Measurements from ENCODE around the gene DSC3.

DSC3 gene

DNA sequence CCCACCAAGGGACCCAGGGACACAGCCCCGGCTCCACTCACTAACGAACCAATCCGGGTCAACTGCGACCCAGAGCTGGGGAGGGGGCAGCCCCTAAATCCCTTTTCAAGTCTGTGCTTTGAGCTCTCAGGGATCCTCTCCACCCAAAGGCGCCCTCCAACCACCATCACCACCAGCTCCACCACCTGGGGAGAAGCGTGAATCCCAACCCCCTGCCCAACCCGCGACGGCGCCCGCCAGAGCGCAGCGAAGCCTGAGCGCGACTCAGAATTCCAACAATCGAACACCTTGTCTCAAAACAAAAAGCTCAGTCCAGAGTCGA lies 497 bp downstream of the DSC3 start (continued):
- TF ChIP-seq, protein P1, sequence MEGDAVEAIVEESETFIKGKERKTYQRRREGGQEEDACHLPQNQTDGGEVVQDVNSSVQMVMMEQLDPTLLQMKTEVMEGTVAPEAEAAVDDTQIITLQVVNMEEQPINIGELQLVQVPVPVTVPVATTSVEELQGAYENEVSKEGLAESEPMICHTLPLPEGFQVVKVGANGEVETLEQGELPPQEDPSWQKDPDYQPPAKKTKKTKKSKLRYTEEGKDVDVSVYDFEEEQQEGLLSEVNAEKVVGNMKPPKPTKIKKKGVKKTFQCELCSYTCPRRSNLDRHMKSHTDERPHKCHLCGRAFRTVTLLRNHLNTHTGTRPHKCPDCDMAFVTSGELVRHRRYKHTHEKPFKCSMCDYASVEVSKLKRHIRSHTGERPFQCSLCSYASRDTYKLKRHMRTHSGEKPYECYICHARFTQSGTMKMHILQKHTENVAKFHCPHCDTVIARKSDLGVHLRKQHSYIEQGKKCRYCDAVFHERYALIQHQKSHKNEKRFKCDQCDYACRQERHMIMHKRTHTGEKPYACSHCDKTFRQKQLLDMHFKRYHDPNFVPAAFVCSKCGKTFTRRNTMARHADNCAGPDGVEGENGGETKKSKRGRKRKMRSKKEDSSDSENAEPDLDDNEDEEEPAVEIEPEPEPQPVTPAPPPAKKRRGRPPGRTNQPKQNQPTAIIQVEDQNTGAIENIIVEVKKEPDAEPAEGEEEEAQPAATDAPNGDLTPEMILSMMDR (tag by site-specific recombination; IDR thresholded peaks at IDR 0.05) = peak; percentile 70; the same call in 1 of the 2 replicates
- TF ChIP-seq GLI2 (tag by site-specific recombination; IDR thresholded peaks at IDR 0.05; ENCODE audit: borderline replicate concordance, low read depth) (no peak), ZBTB48 (tag by site-specific recombination; IDR thresholded peaks at IDR 0.05) (peak; percentile 71), ZNF549 (tag by site-specific recombination; IDR thresholded peaks at IDR 0.05) (no peak)

DNA sequence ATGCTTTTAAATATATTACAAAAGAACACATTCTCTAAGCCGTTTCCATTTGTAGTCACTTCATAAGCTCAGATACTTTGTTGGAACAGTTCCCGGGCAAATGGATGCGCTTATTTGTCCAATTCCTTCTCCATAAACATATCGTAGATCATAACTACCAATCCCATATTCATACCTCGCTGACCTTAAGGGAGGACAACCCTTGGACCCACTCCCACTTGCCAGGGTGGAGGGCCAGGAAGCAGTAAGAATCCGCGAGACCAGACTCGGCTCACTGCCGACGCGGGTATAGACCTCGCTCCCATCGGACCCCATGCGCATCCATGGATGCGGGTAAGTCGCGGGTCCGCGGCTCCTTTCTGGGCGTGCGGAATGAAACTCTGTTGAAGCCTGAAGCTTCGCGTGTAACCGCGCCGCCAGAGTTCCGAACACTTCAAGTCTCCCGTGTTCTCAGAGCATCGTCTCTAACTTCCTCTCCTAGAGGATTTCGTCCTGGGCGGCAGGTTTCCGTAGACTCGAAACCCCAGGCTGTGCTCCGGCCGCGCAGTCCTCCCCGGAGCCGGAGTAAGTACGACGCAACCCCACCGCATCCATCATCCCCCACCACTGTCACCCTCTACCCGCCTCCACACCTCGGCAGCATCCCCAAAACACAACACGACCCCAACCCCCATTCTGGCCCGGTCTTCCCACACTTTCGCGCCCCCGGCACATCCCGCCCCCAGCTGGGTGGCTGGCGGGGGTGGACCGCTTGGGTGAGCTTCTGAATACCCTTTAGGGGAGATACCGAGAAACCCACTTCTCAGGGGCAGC lies 1.1 kb downstream of the DSC3 start:
- peak overlapping the region; percentile 79 for H3K4me3 ChIP-seq (ENCODE audit: low read depth, low read length)
- no peaks in the 10 kb centered on the region for H3K9me3 ChIP-seq (ENCODE audit: control insufficient read depth, insufficient read depth, low read depth, low read length)
- H3K27ac ChIP-seq (ENCODE audit: extremely low read depth, low read depth, low read length) = peak overlapping the region; percentile 94
- CTCF ChIA-PET = interaction anchor here (0.6 to 1.1 kb wide), 4 partner anchors 13 to 70 kb away, joined by 3 to 4 read pairs (median 4); no protein-coding TSS in a partner anchor
- no peaks in the 10 kb centered on the region for H3K4me1 ChIP-seq (ENCODE audit: control insufficient read depth, insufficient read depth, low read length)
- POLR2A ChIA-PET = interaction anchor here (0.7 to 2.8 kb wide), 17 partner anchors 9 to 456 kb away, joined by 3 to 12 read pairs (median 4); no protein-coding TSS in a partner anchor
- no peaks in the 10 kb centered on the region for H3K36me3 ChIP-seq (ENCODE audit: control insufficient read depth in 2 of 2, insufficient read depth in 1 of 2, low read length in 2 of 2)
- TF ChIP-seq FEZF1 (tag by site-specific recombination; IDR thresholded peaks at IDR 0.05) (no peak), ZBTB20 (tag by site-specific recombination; IDR thresholded peaks at IDR 0.05) (peak; percentile 87), ZNF626 (tag by site-specific recombination; IDR thresholded peaks at IDR 0.05) (no peak), ZNF555 (tag by site-specific recombination; conservative IDR thresholded peaks at IDR 0.05) (no peak), ZFP69B (tag by site-specific recombination; IDR thresholded peaks at IDR 0.05) (no peak), BCL11A (tag by site-specific recombination; IDR thresholded peaks at IDR 0.05; ENCODE audit: low read depth) (no peak), ZNF529 (tag by site-specific recombination; IDR thresholded peaks at IDR 0.05; ENCODE audit: insufficient replicate concordance) (no peak), ZNF510 (tag by site-specific recombination; IDR thresholded peaks at IDR 0.05; ENCODE audit: insufficient replicate concordance) (no peak), ZNF777 (tag by site-specific recombination; IDR thresholded peaks at IDR 0.05; ENCODE audit: borderline replicate concordance) (no peak), ZNF114 (tag by site-specific recombination; IDR thresholded peaks at IDR 0.05) (no peak), ZNF175 (tag by site-specific recombination; IDR thresholded peaks at IDR 0.05) (no peak), ZNF214 (tag by site-specific recombination; IDR thresholded peaks at IDR 0.05; ENCODE audit: borderline replicate concordance) (no peak), KLF10 (tag by site-specific recombination; IDR thresholded peaks at IDR 0.05) (no peak), ZNF354C (tag by site-specific recombination; IDR thresholded peaks at IDR 0.05; ENCODE audit: borderline replicate concordance, low read depth) (no peak), ZNF654 (tag by site-specific recombination; IDR thresholded peaks at IDR 0.05; ENCODE audit: low read depth) (no peak), ZNF146 (tag by site-specific recombination; IDR thresholded peaks at IDR 0.05) (no peak), ZFP37 (tag by site-specific recombination; IDR thresholded peaks at IDR 0.05) (no peak), PRDM1 (tag by site-specific recombination; IDR thresholded peaks at IDR 0.05) (no peak), ZNF747 (tag by site-specific recombination; IDR thresholded peaks at IDR 0.05) (no peak), SP3 (tag by site-specific recombination; IDR thresholded peaks at IDR 0.05) (peak; percentile 59; the same call in 1 of the 2 replicates)
- TF ChIP-seq, protein P2, sequence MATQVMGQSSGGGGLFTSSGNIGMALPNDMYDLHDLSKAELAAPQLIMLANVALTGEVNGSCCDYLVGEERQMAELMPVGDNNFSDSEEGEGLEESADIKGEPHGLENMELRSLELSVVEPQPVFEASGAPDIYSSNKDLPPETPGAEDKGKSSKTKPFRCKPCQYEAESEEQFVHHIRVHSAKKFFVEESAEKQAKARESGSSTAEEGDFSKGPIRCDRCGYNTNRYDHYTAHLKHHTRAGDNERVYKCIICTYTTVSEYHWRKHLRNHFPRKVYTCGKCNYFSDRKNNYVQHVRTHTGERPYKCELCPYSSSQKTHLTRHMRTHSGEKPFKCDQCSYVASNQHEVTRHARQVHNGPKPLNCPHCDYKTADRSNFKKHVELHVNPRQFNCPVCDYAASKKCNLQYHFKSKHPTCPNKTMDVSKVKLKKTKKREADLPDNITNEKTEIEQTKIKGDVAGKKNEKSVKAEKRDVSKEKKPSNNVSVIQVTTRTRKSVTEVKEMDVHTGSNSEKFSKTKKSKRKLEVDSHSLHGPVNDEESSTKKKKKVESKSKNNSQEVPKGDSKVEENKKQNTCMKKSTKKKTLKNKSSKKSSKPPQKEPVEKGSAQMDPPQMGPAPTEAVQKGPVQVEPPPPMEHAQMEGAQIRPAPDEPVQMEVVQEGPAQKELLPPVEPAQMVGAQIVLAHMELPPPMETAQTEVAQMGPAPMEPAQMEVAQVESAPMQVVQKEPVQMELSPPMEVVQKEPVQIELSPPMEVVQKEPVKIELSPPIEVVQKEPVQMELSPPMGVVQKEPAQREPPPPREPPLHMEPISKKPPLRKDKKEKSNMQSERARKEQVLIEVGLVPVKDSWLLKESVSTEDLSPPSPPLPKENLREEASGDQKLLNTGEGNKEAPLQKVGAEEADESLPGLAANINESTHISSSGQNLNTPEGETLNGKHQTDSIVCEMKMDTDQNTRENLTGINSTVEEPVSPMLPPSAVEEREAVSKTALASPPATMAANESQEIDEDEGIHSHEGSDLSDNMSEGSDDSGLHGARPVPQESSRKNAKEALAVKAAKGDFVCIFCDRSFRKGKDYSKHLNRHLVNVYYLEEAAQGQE (tag by site-specific recombination; IDR thresholded peaks at IDR 0.05) = no peak
- TF ChIP-seq, protein P3, sequence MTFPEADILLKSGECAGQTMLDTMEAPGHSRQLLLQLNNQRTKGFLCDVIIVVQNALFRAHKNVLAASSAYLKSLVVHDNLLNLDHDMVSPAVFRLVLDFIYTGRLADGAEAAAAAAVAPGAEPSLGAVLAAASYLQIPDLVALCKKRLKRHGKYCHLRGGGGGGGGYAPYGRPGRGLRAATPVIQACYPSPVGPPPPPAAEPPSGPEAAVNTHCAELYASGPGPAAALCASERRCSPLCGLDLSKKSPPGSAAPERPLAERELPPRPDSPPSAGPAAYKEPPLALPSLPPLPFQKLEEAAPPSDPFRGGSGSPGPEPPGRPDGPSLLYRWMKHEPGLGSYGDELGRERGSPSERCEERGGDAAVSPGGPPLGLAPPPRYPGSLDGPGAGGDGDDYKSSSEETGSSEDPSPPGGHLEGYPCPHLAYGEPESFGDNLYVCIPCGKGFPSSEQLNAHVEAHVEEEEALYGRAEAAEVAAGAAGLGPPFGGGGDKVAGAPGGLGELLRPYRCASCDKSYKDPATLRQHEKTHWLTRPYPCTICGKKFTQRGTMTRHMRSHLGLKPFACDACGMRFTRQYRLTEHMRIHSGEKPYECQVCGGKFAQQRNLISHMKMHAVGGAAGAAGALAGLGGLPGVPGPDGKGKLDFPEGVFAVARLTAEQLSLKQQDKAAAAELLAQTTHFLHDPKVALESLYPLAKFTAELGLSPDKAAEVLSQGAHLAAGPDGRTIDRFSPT (tag by site-specific recombination; IDR thresholded peaks at IDR 0.05) = no peak
- TF ChIP-seq, protein P4, sequence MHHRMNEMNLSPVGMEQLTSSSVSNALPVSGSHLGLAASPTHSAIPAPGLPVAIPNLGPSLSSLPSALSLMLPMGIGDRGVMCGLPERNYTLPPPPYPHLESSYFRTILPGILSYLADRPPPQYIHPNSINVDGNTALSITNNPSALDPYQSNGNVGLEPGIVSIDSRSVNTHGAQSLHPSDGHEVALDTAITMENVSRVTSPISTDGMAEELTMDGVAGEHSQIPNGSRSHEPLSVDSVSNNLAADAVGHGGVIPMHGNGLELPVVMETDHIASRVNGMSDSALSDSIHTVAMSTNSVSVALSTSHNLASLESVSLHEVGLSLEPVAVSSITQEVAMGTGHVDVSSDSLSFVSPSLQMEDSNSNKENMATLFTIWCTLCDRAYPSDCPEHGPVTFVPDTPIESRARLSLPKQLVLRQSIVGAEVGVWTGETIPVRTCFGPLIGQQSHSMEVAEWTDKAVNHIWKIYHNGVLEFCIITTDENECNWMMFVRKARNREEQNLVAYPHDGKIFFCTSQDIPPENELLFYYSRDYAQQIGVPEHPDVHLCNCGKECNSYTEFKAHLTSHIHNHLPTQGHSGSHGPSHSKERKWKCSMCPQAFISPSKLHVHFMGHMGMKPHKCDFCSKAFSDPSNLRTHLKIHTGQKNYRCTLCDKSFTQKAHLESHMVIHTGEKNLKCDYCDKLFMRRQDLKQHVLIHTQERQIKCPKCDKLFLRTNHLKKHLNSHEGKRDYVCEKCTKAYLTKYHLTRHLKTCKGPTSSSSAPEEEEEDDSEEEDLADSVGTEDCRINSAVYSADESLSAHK (tag by site-specific recombination; IDR thresholded peaks at IDR 0.05) = peak; percentile 10; the same call in 1 of the 2 replicates
